ENCODE data around the gene PSRC1.

DNA sequence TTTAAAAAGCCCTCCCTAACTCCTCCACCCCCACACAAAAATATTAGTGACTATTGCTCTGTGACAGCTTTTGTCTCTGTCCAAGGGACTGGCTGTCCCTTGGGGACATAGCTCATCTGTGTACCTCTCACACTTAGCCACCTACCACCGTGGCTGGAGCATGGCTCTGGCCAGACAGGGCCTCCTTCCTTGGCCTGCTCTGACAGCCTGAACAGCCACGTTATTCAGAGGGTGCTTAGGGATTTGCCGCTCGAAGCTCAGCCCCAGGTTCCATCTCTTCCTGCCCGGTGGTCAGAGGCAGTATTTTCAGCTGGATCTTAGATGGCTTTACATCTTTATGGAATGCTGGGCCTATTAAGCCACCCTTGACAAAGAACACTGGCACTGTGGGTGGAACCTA, 39.7 kb downstream of the PSRC1 start:
- TF ChIP-seq, protein P1, sequence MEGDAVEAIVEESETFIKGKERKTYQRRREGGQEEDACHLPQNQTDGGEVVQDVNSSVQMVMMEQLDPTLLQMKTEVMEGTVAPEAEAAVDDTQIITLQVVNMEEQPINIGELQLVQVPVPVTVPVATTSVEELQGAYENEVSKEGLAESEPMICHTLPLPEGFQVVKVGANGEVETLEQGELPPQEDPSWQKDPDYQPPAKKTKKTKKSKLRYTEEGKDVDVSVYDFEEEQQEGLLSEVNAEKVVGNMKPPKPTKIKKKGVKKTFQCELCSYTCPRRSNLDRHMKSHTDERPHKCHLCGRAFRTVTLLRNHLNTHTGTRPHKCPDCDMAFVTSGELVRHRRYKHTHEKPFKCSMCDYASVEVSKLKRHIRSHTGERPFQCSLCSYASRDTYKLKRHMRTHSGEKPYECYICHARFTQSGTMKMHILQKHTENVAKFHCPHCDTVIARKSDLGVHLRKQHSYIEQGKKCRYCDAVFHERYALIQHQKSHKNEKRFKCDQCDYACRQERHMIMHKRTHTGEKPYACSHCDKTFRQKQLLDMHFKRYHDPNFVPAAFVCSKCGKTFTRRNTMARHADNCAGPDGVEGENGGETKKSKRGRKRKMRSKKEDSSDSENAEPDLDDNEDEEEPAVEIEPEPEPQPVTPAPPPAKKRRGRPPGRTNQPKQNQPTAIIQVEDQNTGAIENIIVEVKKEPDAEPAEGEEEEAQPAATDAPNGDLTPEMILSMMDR (IDR thresholded peaks at IDR 0.05; ENCODE audit: low read length): no peak
- TF ChIP-seq EZH2 (IDR thresholded peaks at IDR 0.05; ENCODE audit: borderline replicate concordance, low read length): no peak
